Nucleus accumbens (tissue), 56 donors: ENCODE measurements around the gene LRP10.
"Not testable (repeated sequence)": the region's sequence is repeated elsewhere in the genome, so short reads cannot be mapped to it uniquely, and the experiment has no call there.

Experiments
- DNase-seq, 56 donors: peaks; one replicate each; lab custom pipeline; 2025; lab: John Stamatoyannopoulos, UW

Gene LRP10

GRCh38 chr14:22906073-22906472 lies 34.5 kb downstream of the LRP10 start:
- DNase-seq: no peak

- no peak for DNase-seq
These were observed 35.9 kb downstream of the LRP10 start for GRCh38 chr14:22907429-22907828.

- DNase-seq: no peak
These were observed 37.1 kb downstream of the LRP10 start for GRCh38 chr14:22908601-22909000.

GRCh38 chr14:22910916-22911315 lies 39.4 kb downstream of the LRP10 start:
- no peak for DNase-seq

GRCh38 chr14:22914836-22915235 lies 43.3 kb downstream of the LRP10 start:
- DNase-seq: not testable (repeated sequence)

GRCh38 chr14:22915886-22916521 lies 44.5 kb downstream of the LRP10 start:
- no peak for DNase-seq

GRCh38 chr14:22918804-22919600 lies 47.5 kb downstream of the LRP10 start, which contains the start of gene RBM23:
Gene RBM23, minus strand, starts transcription at chr14:22919149.
- DNase-seq: peak; percentile 92 to 100 (median 98)

GRCh38 chr14:22919601-22919921 lies 48.0 kb downstream of the LRP10 start:
- DNase-seq: no peak

- no peak for DNase-seq
These were observed 49.2 kb downstream of the LRP10 start for GRCh38 chr14:22920697-22921096.

GRCh38 chr14:22922294-22922693 lies 50.8 kb downstream of the LRP10 start:
- DNase-seq: no peak

- DNase-seq: no peak
These were observed 52.2 kb downstream of the LRP10 start for GRCh38 chr14:22923746-22924145.

- no peak for DNase-seq
These were observed 54.0 kb downstream of the LRP10 start for GRCh38 chr14:22925513-22925912.

- DNase-seq: no peak
These were observed 54.8 kb downstream of the LRP10 start for GRCh38 chr14:22926316-22926715.

- DNase-seq: peak in 2 of 56 donors; percentile 8 to 23
These were observed 56.9 kb downstream of the LRP10 start for GRCh38 chr14:22928237-22929103.

- peak; percentile 68 to 100 (median 98) for DNase-seq
These were observed 57.8 kb downstream of the LRP10 start, which contains the start of gene PRMT5 for GRCh38 chr14:22929104-22929960. Gene PRMT5, minus strand, starts transcription at chr14:22929376. Its CDS starts 15 bp downstream, at chr14:22929361.

- DNase-seq: no peak
These were observed 58.4 kb downstream of the LRP10 start for GRCh38 chr14:22929961-22930364.
